HepG2 (cell line): Measurements from ENCODE around the gene ESR1. TPM values are rescaled to one million over a fixed set of nuclear protein-coding genes. Genes with fewer than 3 reads are reported as not detected.

Experiments
- ATAC-seq: fragments of 200-7000 bp; cut with Tn5 transposase; 3 replicates; pipeline ENCODE4 v1.9.1; 2020; ENCODE audit warnings: mild to moderate bottlenecking, moderate library complexity
- BruUV-seq: library from RNA; stranded (reverse); fragments of 400-500 nt; replicated peaks from 2 replicates; lab custom pipeline; 2021; lab: Mats Ljungman, UMichigan
- CTCF ChIA-PET: fragments of 300-600 bp; formaldehyde crosslinking; extraction: SDS; loops from one replicate; lab custom pipeline; 2021; ENCODE audit warnings: low total read pairs, inconsistent platforms, low intra/inter-chr PET ratio; lab: Yijun Ruan, JAX
- POLR2A ChIA-PET: fragments of 350-600 bp; sonication (Branson Sonifier 250); formaldehyde crosslinking; loops from one replicate; lab custom pipeline; 2020; ENCODE audit warnings: antibody characterized with exemption, inconsistent platforms; lab: Yijun Ruan, JAX
- DNase-seq: peaks from one replicate; pipeline ENCODE4 v3.0.0-alpha.2; 2015; ENCODE audit warnings: low spot score
- FAIRE-seq: peaks from 3 replicates; lab custom pipeline; 2011; peaks lifted over from hg19 to GRCh38; lab: Jason Lieb, UNC
- H2AFZ ChIP-seq: one replicate; pipeline ENCODE4 v1.6.1; 2011; ENCODE audit warnings: low read length, inconsistent platforms
- H3K27ac ChIP-seq: fragments of 300-600 bp; 3 replicates; pipeline ENCODE4 v1.8.0; 2011; ENCODE audit warnings: mixed run types, mild to moderate bottlenecking, mixed read lengths, low read length, inconsistent platforms; ENCODE audit not compliant: insufficient read depth; ENCODE audit errors: extremely low read length
- H3K27me3 ChIP-seq, 2 experiments: fragments of 200-600 bp in 1 of 2; 2 replicates in 1 of 2; 3 replicates in 1 of 2; pipeline versions ENCODE4 v1.6.0 to v1.8.0; 2011; ENCODE audit warnings: low read length in 2 of 2, mild to moderate bottlenecking in 2 of 2, moderate library complexity in 2 of 2, inconsistent platforms in 1 of 2; ENCODE audit not compliant: insufficient read depth in 2 of 2, control insufficient read depth in 1 of 2
- H3K36me3 ChIP-seq, 2 experiments: fragments of 200-600 bp in 1 of 2; replicated peaks in 1 of 2; 2 replicates in 1 of 2; 3 replicates in 1 of 2; pipeline versions ENCODE4 v1.5.1 to v1.8.0; 2011; ENCODE audit warnings: low read length in 2 of 2, inconsistent platforms in 1 of 2; ENCODE audit not compliant: insufficient read depth in 2 of 2, control insufficient read depth in 1 of 2
- H3K4me1 ChIP-seq: 2 replicates; pipeline ENCODE4 v1.5.1; 2012; ENCODE audit warnings: low read length, inconsistent platforms; ENCODE audit not compliant: insufficient read depth
- H3K4me2 ChIP-seq: 2 replicates; pipeline ENCODE4 v1.6.0; 2011; ENCODE audit warnings: low read depth, low read length, inconsistent platforms
- H3K4me3 ChIP-seq, 3 experiments: fragments of 200-600 bp in 1 of 3; sonication (generic), shearing (Covaris generic) in 1 of 3; replicated peaks in 1 of 3; 2 replicates each; pipeline ENCODE4 v1.5.1; 2011 to 2016; ENCODE audit warnings: low read length in 3 of 3, inconsistent platforms in 2 of 3, low read depth in 2 of 3, mild to moderate bottlenecking in 2 of 3, control low read depth in 1 of 3, mixed read lengths in 1 of 3; ENCODE audit not compliant: insufficient read depth in 1 of 3
- H3K79me2 ChIP-seq: one replicate; pipeline ENCODE4 v1.6.1; 2011; ENCODE audit warnings: low read length, inconsistent platforms; ENCODE audit not compliant: insufficient read depth
- H3K9ac ChIP-seq: 2 replicates; pipeline ENCODE4 v1.6.0; 2011; ENCODE audit warnings: mild to moderate bottlenecking, low read depth, low read length, inconsistent platforms; ENCODE audit not compliant: insufficient read depth
- H3K9me3 ChIP-seq: 2 replicates; pipeline ENCODE4 v1.5.1; 2012; ENCODE audit warnings: mild to moderate bottlenecking, low read length
- H4K20me1 ChIP-seq: 2 replicates; pipeline ENCODE4 v1.6.0; 2011; ENCODE audit warnings: inconsistent platforms, mild to moderate bottlenecking, low read length, moderate library complexity; ENCODE audit not compliant: insufficient read depth
- GPN1 ChIP-seq: sonication (generic); formaldehyde crosslinking; IDR thresholded peaks from 2 replicates; pipeline ENCODE4 v1.5.1; 2020; ENCODE audit warnings: missing genetic modification reagents, borderline replicate concordance
- MED1 ChIP-seq: sonication (generic); formaldehyde crosslinking; IDR thresholded peaks from 2 replicates; pipeline ENCODE4 v1.4.0; 2020; ENCODE audit warnings: missing genetic modification reagents
- MTF1 ChIP-seq: sonication (generic); formaldehyde crosslinking; IDR thresholded peaks from 2 replicates; pipeline ENCODE4 v1.5.0; 2020; ENCODE audit warnings: missing genetic modification reagents
- NR1H2 ChIP-seq: sonication (generic); formaldehyde crosslinking; IDR thresholded peaks from 2 replicates; pipeline ENCODE4 v1.8.1; 2022; ENCODE audit warnings: low read depth, missing genetic modification reagents, borderline replicate concordance
- ONECUT2 ChIP-seq: sonication (generic); formaldehyde crosslinking; IDR thresholded peaks from 2 replicates; pipeline ENCODE4 v1.4.0; 2020; ENCODE audit warnings: missing genetic modification reagents
- RFX3 ChIP-seq: IDR thresholded peaks from 2 replicates; pipeline ENCODE4 v1.6.1; 2016; ENCODE audit warnings: missing biosample characterization, missing genetic modification reagents
- TGIF2 ChIP-seq: IDR thresholded peaks from 2 replicates; pipeline ENCODE4 v1.6.1; 2016; ENCODE audit warnings: control low read depth, missing compliant biosample characterization
- ZNF414 ChIP-seq: sonication (generic); formaldehyde crosslinking; IDR thresholded peaks from 2 replicates; pipeline ENCODE4 v1.5.0; 2020; ENCODE audit warnings: missing genetic modification reagents
- ZNF432 ChIP-seq: sonication (generic); formaldehyde crosslinking; IDR thresholded peaks from 2 replicates; pipeline ENCODE4 v1.5.0; 2020; ENCODE audit warnings: missing genetic modification reagents, mild to moderate bottlenecking, borderline replicate concordance
- ZNF576 ChIP-seq: sonication (generic); formaldehyde crosslinking; IDR thresholded peaks from 2 replicates; pipeline ENCODE4 v1.4.0; 2020; ENCODE audit warnings: mild to moderate bottlenecking, missing genetic modification reagents
- ZNF713 ChIP-seq: sonication (generic); formaldehyde crosslinking; IDR thresholded peaks from 2 replicates; pipeline ENCODE4 v1.4.0; 2020; ENCODE audit warnings: mild to moderate bottlenecking, missing genetic modification reagents
- ZUFSP ChIP-seq: sonication (generic); formaldehyde crosslinking; IDR thresholded peaks from 2 replicates; pipeline ENCODE4 v1.9.0; 2021; ENCODE audit warnings: missing genetic modification reagents, mild to moderate bottlenecking, borderline replicate concordance
- WGBS: methylation state at CpG from one replicate; pipeline ENCODE4 v1.1.6; 2017; ENCODE audit warnings: low lambda C conversion rate; 5-methylcytosine and 5-hydroxymethylcytosine counted together
- in situ Hi-C: cut with HindIII; loops from 2 replicates; pipeline ENCODE4 v1.10.0; 2017; ENCODE audit warnings: low pct_unique_long_range_greater_than_20kb; ENCODE audit not compliant: extremely low pct_ligation_motif_present
- intact Hi-C: fragments of 100-400 bp; cut with micrococcal nuclease; formaldehyde crosslinking; loops from one replicate; pipeline ENCODE4 v1.10.0; 2022; ENCODE audit not compliant: unreplicated experiment
- polyA plus RNA-seq, 8 experiments: library from polyadenylated mRNA; depleted of rRNA in 3 of 8; stranded (reverse) in 7 of 8; unstranded in 1 of 8; fragments of >200 nt; fragmentation: Illumina TruSeq in 4 of 8; extraction: Trizol in 4 of 8; gene quantifications; 2 replicates each; pipeline versions ENCODE4 v1.2.1 to v1.2.3, GENCODE V29; 2011 to 2016; ENCODE audit warnings: low read depth in 4 of 8, missing spikeins in 1 of 8, mixed read lengths in 1 of 8; ENCODE audit not compliant: insufficient read depth in 1 of 8
- total RNA-seq, 5 experiments: library from RNA; depleted of rRNA; stranded (reverse); fragments of >200 nt; fragmentation: Illumina TruSeq; extraction: Trizol; gene quantifications; 2 replicates each; pipeline ENCODE4 v1.2.3, GENCODE V29; 2016; ENCODE audit warnings: low read depth in 1 of 5
- TF ChIP-seq, protein P1 (sequence below): sonication (generic); formaldehyde crosslinking; IDR thresholded peaks from 2 replicates; pipeline ENCODE4 v1.5.1; 2020; ENCODE audit warnings: missing genetic modification reagents, mild to moderate bottlenecking, borderline replicate concordance
- TF ChIP-seq, protein P2 (sequence below): sonication (generic); formaldehyde crosslinking; IDR thresholded peaks from 2 replicates; pipeline ENCODE4 v1.8.1; 2023; ENCODE audit warnings: mild to moderate bottlenecking, moderate library complexity, missing genetic modification reagents

The ESR1 gene
- total and polyA plus RNA-seq, 2 of the 13 experiments (the other 11 are each of a cell fraction or from before 2014, with no cell fraction given): not detected

GRCh38 chr6:152046118-152046517 is 238.6 kb downstream of the ESR1 start:
- BruUV-seq: no TSS peak
- ChIA-PET CTCF (no interaction called here), POLR2A (interaction anchor here (0.6 kb wide), 1 partner anchor 377 kb away, joined by 5 read pairs; no protein-coding TSS in a partner anchor)
- no peak overlapping the region for H2AFZ ChIP-seq
- FAIRE-seq (no peak), ATAC-seq (no peak), DNase-seq (no peak)
- in situ Hi-C loops: no loop called here
- no peak overlapping the region for H3K4me2 ChIP-seq
- H3K79me2 ChIP-seq: no peaks in the 10 kb centered on the region
- 4% methylated on average over 2 of the region's 2 CpGs for WGBS
- H3K9ac ChIP-seq: no peak overlapping the region
- H3K27ac ChIP-seq: no peak overlapping the region
- H3K4me1 ChIP-seq: no peaks in the 10 kb centered on the region
- H3K9me3 ChIP-seq: no peaks in the 10 kb centered on the region
- H4K20me1 ChIP-seq: no peaks in the 10 kb centered on the region
- peaks cover 0 to 3% of the 10 kb centered on the region in 2 experiments; a peak in 1 of 5 replicates for H3K27me3 ChIP-seq
- H3K4me3 ChIP-seq: no peak overlapping the region
- H3K36me3 ChIP-seq: no peaks in the 10 kb centered on the region
- intact Hi-C loops: no loop called here
- TF ChIP-seq, protein P1, sequence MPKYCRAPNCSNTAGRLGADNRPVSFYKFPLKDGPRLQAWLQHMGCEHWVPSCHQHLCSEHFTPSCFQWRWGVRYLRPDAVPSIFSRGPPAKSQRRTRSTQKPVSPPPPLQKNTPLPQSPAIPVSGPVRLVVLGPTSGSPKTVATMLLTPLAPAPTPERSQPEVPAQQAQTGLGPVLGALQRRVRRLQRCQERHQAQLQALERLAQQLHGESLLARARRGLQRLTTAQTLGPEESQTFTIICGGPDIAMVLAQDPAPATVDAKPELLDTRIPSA (CRISPR knock-in tag): no peak
- no peak for TF ChIP-seq GPN1
- TF ChIP-seq ZUFSP (CRISPR knock-in tag): no peak
- TF ChIP-seq NR1H2 (CRISPR knock-in tag): no peak
- no peak for TF ChIP-seq ZNF713 (CRISPR knock-in tag)
- TF ChIP-seq TGIF2 (CRISPR knock-in tag): no peak
- TF ChIP-seq ZNF432: no peak
- no peak for TF ChIP-seq RFX3 (CRISPR knock-in tag)
- TF ChIP-seq MED1 (CRISPR knock-in tag): no peak
- TF ChIP-seq, protein P2, sequence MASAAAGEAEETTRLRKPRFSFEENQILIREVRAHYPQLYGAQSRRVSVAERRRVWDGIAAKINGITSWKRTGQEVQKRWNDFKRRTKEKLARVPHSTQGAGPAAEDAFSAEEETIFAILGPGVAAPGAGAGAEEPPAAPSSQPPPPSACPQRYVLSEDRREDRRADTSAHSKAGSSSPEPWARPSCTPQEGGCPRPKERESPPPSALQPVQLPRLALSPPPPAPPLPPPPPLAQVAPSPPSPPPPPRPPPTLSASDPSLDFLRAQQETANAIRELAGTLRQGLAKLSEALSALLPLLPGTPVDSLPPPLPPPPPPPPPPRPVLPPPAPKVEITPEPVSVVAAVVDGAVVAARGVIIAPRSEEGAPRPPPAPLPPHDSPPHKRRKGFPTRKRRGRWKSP: no peak
- TF ChIP-seq ONECUT2 (CRISPR knock-in tag): no peak
- TF ChIP-seq MTF1 (CRISPR knock-in tag): no peak
- TF ChIP-seq ZNF414 (CRISPR knock-in tag): no peak
- TF ChIP-seq ZNF576: no peak
